ENCODE measurements around the gene MED17.
"Not testable (repeated sequence)": the region's sequence is repeated elsewhere in the genome, so short reads cannot be mapped to it uniquely, and the experiment has no call there.

MED17 gene, protein sequence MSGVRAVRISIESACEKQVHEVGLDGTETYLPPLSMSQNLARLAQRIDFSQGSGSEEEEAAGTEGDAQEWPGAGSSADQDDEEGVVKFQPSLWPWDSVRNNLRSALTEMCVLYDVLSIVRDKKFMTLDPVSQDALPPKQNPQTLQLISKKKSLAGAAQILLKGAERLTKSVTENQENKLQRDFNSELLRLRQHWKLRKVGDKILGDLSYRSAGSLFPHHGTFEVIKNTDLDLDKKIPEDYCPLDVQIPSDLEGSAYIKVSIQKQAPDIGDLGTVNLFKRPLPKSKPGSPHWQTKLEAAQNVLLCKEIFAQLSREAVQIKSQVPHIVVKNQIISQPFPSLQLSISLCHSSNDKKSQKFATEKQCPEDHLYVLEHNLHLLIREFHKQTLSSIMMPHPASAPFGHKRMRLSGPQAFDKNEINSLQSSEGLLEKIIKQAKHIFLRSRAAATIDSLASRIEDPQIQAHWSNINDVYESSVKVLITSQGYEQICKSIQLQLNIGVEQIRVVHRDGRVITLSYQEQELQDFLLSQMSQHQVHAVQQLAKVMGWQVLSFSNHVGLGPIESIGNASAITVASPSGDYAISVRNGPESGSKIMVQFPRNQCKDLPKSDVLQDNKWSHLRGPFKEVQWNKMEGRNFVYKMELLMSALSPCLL

DNA sequence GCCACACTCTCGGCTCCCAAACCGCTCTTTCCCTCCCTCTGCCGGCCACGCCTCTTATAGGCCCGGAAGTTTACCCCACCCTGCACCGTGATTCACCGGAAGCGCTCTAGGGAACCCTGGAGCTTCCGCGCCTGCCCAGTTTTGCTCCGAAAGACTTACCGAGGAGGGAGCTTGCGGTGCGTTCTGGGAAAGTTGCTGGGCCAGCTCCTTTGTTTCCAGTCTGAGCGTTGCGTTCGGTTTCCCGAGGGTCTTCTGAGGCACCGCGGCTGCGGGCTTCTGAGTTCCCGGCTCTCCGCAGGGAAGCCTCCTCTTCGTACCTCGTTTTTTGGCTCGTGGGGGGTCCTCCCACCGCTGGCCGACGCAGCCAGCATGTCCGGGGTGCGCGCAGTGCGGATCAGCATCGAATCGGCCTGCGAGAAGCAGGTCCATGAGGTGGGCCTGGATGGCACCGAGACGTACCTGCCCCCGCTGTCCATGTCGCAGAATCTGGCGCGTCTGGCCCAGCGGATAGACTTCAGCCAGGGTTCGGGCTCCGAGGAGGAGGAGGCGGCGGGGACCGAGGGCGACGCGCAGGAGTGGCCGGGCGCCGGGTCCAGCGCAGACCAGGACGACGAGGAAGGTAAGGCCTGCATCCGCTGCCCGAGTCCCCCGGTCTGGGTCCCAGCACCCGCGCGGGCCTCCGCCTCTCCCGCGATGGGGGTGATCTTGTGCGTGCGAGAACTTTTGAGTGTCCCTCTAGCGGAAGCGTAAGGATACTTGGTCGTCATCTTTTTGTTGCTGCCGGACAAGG lies at the start of gene MED17:
Gene MED17, plus strand, starts transcription at position 138 of the 790 bp plus-strand sequence. Its CDS starts 232 bp downstream, at position 370.
- peak; percentile 74 for DNase-seq (ENCODE audit: low read depth)
- H3K4me3 ChIP-seq (ENCODE audit: low read depth, low read length), result peak within 1 kb of the TSS; percentile 97

- DNase-seq (ENCODE audit: low read depth), result no peak
- H3K4me3 ChIP-seq (ENCODE audit: low read depth, low read length), result no peak overlapping the region
These were observed 49.5 kb upstream of the MED17 start for GRCh38 chr11:93734427-93735222.

DNA sequence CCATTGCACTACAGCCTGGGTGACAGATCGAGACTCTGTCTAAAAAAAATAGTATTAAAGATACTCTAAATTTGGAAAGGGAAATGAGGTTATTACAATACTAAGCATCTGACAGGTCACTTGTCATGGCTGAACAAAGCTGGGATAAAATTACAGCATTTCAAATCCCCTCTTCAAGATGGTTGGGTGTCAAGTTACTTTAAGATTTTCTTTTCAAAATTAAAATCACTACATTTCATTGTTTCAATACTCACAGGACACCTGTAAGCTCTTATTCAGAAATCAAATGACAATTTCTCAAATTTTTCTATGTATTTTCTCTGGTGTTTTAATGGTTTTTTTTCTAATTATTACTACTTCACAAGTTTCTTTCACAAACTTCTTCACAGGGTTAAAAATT lies 48.5 kb upstream of the MED17 start:
- H3K4me3 ChIP-seq (ENCODE audit: low read depth, low read length), result no peak overlapping the region
- no peak for DNase-seq (ENCODE audit: low read depth)

DNA sequence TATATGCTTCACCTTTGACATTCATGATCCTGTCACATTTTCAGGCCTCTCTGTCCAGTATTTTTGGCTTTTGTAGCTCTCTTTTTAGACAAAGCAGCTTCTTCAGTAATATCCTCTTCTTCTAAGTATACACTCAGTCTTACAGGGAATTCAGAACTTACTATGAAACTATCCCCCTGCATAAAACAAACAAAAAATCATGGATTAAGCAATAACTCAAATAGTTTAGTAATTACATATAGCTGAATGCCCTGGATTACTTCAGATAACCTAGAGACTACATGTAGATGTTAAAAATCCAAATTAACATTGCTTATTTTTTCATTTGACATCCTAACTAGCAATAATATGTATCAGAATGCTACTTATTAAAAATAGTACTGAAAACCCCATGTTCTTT lies 48.0 kb upstream of the MED17 start:
- DNase-seq (ENCODE audit: low read depth), result no peak
- no peak overlapping the region for H3K4me3 ChIP-seq (ENCODE audit: low read depth, low read length)

DNA sequence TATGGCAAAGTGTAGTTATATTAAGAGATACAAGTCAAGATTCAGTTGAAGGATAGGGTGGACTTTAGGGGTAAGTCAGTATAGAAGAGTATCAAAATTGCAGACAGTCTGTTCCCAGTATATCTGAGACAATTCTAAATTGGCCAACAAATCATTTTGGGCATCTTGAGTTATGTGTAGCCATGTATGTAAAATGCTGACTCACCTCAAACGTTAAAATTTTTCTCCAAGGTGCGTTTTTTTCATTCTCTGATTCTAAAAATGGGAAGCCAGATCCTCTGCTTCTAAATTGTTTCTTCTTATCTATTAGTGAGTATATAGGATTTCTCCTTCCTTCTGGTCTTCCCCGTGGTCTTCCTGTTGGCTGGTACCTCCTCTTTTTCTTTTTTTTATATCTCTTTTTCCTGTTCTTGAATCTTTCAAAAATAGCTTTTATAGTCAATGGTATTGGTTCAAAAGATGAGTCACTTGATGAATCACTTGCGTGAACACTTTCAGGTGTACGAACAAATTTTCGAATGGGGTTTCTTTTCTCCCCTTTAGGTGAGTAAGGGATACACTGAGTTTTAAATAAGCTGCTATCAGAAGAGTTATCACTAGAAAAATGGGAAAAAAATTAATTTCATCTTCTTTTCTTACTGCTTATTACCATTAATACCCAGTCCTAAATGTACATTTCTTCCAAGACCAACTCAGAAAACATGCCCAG lies 46.0 kb upstream of the MED17 start:
- H3K4me3 ChIP-seq (ENCODE audit: low read depth, low read length), result peak overlapping the region; percentile 93

GRCh38 chr11:93738647-93739081 lies 45.4 kb upstream of the MED17 start:
- H3K4me3 ChIP-seq (ENCODE audit: low read depth, low read length), result peak overlapping the region; percentile 93
- no peak for DNase-seq (ENCODE audit: low read depth)

More for the DNA sequence above, 46.0 kb upstream of the MED17 start:
- DNase-seq (ENCODE audit: low read depth), result no peak

- peak overlapping the region; percentile 93 for H3K4me3 ChIP-seq (ENCODE audit: low read depth, low read length)
- DNase-seq (ENCODE audit: low read depth), result no peak
These were observed 43.9 kb upstream of the MED17 start for GRCh38 chr11:93740031-93740729.

DNA sequence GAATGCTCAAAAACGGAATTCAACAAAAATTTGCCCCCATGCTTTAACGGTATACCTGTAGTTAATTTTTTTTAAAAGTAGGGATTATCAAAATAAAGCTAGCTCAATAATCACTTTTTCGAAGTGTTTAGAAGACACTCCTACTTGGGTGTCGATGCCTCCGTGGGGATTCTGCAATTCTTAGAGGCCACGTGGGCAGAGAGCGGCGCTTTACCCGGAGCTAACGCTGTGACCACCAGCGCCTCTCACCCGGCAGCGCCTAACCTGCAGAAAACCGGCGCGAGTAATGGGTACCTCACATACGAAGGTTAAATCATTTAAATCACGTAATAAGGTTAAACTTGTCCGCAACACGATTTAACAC lies 43.4 kb upstream of the MED17 start:
- H3K4me3 ChIP-seq (ENCODE audit: low read depth, low read length), result peak overlapping the region; percentile 93
- DNase-seq (ENCODE audit: low read depth), result no peak

- DNase-seq (ENCODE audit: low read depth), result peak; percentile 92
- peak within 1 kb of the TSS; percentile 93 for H3K4me3 ChIP-seq (ENCODE audit: low read depth, low read length)
These were observed 42.8 kb upstream of the MED17 start, which contains the start of the genes C11orf54 and TAF1D for GRCh38 chr11:93741094-93741881. C11orf54 (plus strand) TSS chr11:93741672; CDS start chr11:93747394, 5,722 bp downstream. TAF1D (minus strand) TSS chr11:93741495; CDS start chr11:93739304, 2,191 bp downstream.

DNA sequence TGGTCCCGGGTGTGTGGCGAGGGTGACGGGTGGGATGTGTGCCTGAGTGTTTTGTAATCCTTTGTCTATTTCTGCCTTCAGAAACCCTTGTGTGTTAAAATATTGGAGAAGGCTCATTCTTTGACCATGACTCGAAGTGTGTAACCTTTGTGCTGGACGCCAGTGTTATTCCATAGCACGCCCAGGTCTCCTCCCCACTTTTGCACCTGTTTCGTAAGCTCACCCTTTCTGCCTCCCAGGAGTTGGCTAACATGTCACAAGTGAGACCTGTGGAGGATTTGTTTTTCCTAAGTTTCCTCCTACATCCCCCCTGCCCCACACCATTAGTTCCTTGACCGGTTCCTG lies 42.2 kb upstream of the MED17 start:
- peak overlapping the region; percentile 93 for H3K4me3 ChIP-seq (ENCODE audit: low read depth, low read length)
- DNase-seq (ENCODE audit: low read depth), result peak; percentile 24

- no peak for DNase-seq (ENCODE audit: low read depth)
- no peak overlapping the region for H3K4me3 ChIP-seq (ENCODE audit: low read depth, low read length)
These were observed 40.8 kb upstream of the MED17 start for GRCh38 chr11:93743291-93743690.

GRCh38 chr11:93744669-93745004 lies 39.4 kb upstream of the MED17 start:
- H3K4me3 ChIP-seq (ENCODE audit: low read depth, low read length), result no peak overlapping the region
- no peak for DNase-seq (ENCODE audit: low read depth)

- H3K4me3 ChIP-seq (ENCODE audit: low read depth, low read length); DNase-seq (ENCODE audit: low read depth): not testable (repeated sequence)
These were observed 38.9 kb upstream of the MED17 start for GRCh38 chr11:93745005-93745755.

DNA sequence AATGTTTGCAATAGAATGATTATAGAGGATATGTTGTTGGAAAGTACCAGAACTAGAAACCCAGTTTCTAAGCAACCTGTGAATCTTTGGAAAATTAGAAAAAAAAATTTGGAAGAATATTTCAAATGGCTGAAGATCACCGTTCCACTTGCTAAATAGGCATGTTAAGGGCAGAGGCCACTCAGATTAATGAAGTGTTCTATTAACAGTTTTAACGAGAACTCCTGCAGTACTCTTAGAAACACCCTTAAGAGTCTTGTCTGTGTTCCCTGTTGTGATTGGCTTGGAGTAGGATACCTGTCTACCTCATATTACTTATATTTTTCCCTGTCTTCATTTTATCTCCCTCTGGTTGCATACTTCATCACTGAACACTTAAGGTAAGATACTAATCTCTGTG lies 38.0 kb upstream of the MED17 start:
- no peak overlapping the region for H3K4me3 ChIP-seq (ENCODE audit: low read depth, low read length)
- DNase-seq (ENCODE audit: low read depth), result no peak

- no peak for DNase-seq (ENCODE audit: low read depth)
- H3K4me3 ChIP-seq (ENCODE audit: low read depth, low read length), result no peak overlapping the region
These were observed 37.0 kb upstream of the MED17 start for GRCh38 chr11:93747122-93747521.

DNA sequence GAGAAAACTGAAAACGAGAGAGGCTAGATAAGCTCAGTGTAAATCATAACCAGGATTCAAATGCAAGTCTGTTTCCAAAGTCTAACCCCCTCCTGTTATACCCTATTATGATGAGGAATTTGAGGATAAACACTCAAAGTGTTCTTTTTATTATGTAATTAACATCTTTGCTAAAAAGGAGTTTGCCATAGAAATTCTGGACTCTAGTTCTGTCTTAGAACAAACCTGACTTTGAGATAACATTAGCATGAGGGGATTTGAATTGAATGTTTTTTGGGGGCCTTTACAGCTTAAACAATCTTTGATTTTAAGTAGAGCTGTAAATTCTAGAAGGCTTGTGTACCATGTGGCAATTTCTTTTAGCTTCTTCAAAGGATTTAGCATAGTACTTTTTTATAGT lies 33.1 kb upstream of the MED17 start:
- DNase-seq (ENCODE audit: low read depth), result no peak
- H3K4me3 ChIP-seq (ENCODE audit: low read depth, low read length), result no peak overlapping the region

DNA sequence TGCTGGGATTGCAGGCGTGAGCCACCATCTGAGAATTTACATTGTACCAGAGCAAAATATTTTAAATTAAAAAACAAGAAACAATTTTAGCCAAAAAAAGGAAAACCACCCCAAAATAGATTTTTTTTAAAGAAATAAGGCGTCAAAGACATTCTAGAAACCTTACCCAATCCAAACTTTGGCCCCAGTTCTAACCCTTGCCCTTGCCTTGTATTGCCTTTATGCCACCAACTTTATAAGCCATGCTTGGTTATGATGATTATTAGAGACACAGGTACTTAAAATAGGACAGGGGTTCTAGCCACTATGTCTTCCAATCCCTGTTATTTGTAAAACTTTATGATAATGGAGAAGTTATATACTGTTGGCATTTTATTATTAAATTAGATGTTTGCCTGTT lies 30.8 kb upstream of the MED17 start:
- H3K4me3 ChIP-seq (ENCODE audit: low read depth, low read length), result no peak overlapping the region
- DNase-seq (ENCODE audit: low read depth), result no peak

All from skeletal muscle cell (primary cell).